ENCODE measurements around the gene ODR4.
"Not testable (repeated sequence)": the region's sequence is repeated elsewhere in the genome, so short reads cannot be mapped to it uniquely, and the experiment has no call there.

Gene ODR4

DNA sequence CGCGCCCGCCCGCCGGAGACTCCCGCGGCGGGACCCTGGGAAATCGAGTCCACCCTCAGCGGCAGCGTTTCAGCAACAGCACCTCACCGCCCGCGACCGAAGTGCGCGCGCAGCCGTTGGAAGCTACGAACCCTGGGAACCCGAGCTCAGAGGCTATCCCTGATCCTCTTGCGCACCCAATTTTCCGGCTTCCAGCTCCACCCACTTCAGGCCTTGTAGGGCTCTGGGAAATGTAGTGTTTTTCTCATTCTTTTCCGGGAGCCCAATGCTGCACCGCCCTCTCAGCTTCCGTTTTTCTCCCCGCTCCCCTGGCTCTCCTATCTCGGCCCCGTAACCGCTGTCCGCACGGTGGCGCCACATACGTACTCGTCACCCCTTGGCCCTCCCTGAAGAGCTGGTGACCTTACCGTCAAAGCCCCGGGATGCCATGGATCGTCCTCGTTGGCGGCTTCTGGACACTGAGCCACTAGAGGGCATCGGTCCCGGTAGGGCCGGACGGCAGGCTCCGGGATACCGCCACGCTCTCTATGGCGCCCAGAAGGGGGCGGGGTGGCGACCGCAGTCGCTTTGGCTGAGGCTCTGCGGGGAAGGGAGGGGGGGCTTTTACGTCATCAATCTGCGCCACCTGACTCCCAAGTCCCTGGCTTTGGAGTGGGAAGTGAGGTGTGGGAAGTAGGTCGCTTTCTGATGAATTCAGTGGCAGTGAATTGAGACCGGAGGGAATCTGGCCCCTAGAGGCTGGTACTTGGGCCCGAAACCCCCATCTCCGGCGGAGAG lies at the start of gene ODR4, which contains the start of gene TPR:
TSS of gene ODR4 (plus strand) at position 687 of the 777 bp plus-strand sequence. CDS start 3,948 bp downstream, outside the sequence.
TSS of gene TPR (minus strand) at position 102 of the 777 bp plus-strand sequence. CDS start 225 bp downstream, outside the sequence.
- H3K4me3 ChIP-seq (ENCODE audit: low read depth, low read length), result peak within 1 kb of the TSS; percentile 91
- DNase-seq (ENCODE audit: low read depth), result peak; percentile 97
- TF ChIP-seq CTCF (IDR thresholded peaks at IDR 0.05; ENCODE audit: low read depth, low read length, missing control alignments), result peak; percentile 84

- no peak overlapping the region for H3K4me3 ChIP-seq (ENCODE audit: low read depth, low read length)
- no peak for TF ChIP-seq CTCF (IDR thresholded peaks at IDR 0.05; ENCODE audit: low read depth, low read length, missing control alignments)
- no peak for DNase-seq (ENCODE audit: low read depth)
Observed at GRCh38 chr1:186326009-186326408, 49.6 kb upstream of the ODR4 start.

DNA sequence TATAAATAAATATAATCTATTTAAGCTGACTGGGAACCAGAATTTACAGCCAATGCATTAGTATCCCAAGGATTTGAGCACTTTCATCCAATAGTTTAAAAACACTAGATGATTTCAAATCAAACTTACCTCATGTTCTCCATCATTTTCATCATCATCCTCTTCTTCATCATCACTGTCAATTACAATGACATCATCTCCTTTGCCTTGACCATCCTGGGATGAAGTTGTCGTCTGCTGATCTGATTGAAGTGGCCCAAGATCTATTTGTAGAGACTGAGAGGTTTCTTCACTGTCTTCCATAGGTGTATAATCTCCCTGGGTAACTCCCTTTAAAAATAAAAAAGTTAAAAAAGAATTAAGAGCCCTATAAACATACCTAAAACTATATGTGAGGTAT lies 48.3 kb upstream of the ODR4 start:
- H3K4me3 ChIP-seq (ENCODE audit: low read depth, low read length), result no peak overlapping the region
- TF ChIP-seq CTCF (IDR thresholded peaks at IDR 0.05; ENCODE audit: low read depth, low read length, missing control alignments), result no peak
- DNase-seq (ENCODE audit: low read depth), result no peak

GRCh38 chr1:186330758-186331157 lies 44.9 kb upstream of the ODR4 start:
- DNase-seq (ENCODE audit: low read depth), result no peak
- TF ChIP-seq CTCF (IDR thresholded peaks at IDR 0.05; ENCODE audit: low read depth, low read length, missing control alignments), result peak; percentile 43
- H3K4me3 ChIP-seq (ENCODE audit: low read depth, low read length), result no peak overlapping the region

GRCh38 chr1:186337554-186337953 lies 38.1 kb upstream of the ODR4 start:
- H3K4me3 ChIP-seq (ENCODE audit: low read depth, low read length), result no peak overlapping the region
- no peak for DNase-seq (ENCODE audit: low read depth)
- TF ChIP-seq CTCF (IDR thresholded peaks at IDR 0.05; ENCODE audit: low read depth, low read length, missing control alignments), result no peak

DNA sequence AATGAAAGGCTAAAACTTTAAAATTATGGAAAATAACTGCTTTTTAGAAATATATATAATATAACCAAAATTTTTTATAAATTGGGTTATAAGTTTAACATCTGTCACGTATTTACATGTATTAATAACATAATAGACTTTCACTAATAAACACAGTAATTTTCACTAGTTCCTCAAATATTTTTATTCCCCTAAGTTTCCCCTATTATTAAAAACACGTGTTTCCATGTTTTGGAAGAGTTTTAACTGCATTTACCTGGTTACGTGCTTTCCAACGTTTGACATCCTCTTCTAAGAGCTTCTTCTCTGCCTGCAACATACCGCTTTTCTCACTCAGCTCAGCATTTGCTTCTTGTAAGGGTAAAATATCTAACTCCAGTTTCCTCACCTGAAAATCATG lies 34.9 kb upstream of the ODR4 start:
- no peak for DNase-seq (ENCODE audit: low read depth)
- H3K4me3 ChIP-seq (ENCODE audit: low read depth, low read length), result no peak overlapping the region
- TF ChIP-seq CTCF (IDR thresholded peaks at IDR 0.05; ENCODE audit: low read depth, low read length, missing control alignments), result no peak

DNA sequence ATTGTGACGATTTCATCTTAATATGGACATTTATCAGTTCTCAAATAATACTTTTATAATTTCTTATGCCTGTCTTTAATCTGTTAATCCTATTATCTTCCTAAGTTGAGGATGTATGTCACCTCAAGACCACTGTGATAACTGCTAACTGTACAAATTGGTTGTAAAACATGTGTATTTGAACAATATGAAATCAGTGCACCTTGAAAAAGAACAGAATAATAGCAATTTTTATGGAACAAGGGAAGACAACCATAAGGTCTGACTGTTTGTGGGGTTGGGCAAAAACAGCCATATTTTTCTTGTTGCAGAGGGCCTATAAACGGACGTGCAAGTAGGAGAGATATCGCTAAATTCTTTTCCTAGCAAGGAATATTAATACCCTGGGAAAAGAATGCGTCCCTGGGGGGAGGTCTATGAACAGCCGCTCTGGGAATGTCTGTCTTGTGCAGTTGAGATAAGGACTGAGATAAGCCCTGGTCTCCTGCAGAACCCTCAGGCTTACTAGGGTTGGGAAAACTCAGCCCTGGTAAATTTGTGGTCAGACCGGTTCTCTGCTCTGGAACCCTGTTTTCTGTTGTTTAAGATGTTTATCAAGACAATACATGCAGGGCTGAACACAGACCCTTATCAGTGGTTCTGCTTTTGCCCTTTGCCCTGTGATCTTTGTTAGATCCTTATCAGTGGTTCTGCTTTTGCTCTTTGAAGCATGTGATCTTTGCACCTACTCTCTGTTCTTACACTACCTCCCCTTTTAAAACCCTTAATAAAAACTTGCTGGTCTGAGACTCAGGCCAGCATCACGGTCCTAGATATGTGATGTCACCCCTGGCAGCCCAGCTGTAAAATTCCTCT lies 27.6 kb upstream of the ODR4 start:
- H3K4me3 ChIP-seq (ENCODE audit: low read depth, low read length); DNase-seq (ENCODE audit: low read depth): not testable (repeated sequence)

Measured in GM12864 (cell line).